Measurements from ENCODE around the gene SH3PXD2A. TPM values are rescaled to one million over a fixed set of nuclear protein-coding genes. Genes with fewer than 3 reads are reported as not detected.

The SH3PXD2A gene
- total and polyA plus RNA-seq, 2 experiments from 2014 or later: 1.8 to 5.0 TPM

GRCh38 chr10:103713676-103714075, 141.7 kb downstream of the SH3PXD2A start:
- no peaks in the 10 kb centered on the region; the same call in 1 of the 2 replicates for H3K4me1 ChIP-seq (ENCODE audit: insufficient read depth)
- H4K20me1 ChIP-seq (replicated peaks; ENCODE audit: insufficient read depth): no peaks in the 10 kb centered on the region
- no peaks in the 10 kb centered on the region for H3K79me2 ChIP-seq (replicated peaks; ENCODE audit: insufficient read depth)
- H3K27me3 ChIP-seq (ENCODE audit: insufficient read depth): no peaks in the 10 kb centered on the region
- no peaks in the 10 kb centered on the region for H3K36me3 Mint-ChIP-seq (ENCODE audit: low read depth)
- no peaks in the 10 kb centered on the region for H3K9me3 Mint-ChIP-seq
- peaks cover 9% of the 10 kb centered on the region for H3K4me1 Mint-ChIP-seq
- no peak overlapping the region for H3K27ac Mint-ChIP-seq
- no peak overlapping the region for H3K27ac ChIP-seq (ENCODE audit: low read depth)
- no peak overlapping the region for H3K4me3 Mint-ChIP-seq
- TF ChIP-seq NANOG (IDR thresholded peaks at IDR 0.05; ENCODE audit: borderline replicate concordance) (no peak), ETS1 (IDR thresholded peaks at IDR 0.05) (no peak), ZNF114 (CRISPR knock-in tag; IDR thresholded peaks at IDR 0.05) (no peak), ZNF331 (CRISPR knock-in tag; IDR thresholded peaks at IDR 0.05; ENCODE audit: low read depth) (no peak), CTCF (conservative IDR thresholded peaks at IDR 0.05; ENCODE audit: low read depth in 2 of 2) (no peak), EZH2 (IDR thresholded peaks at IDR 0.05; ENCODE audit: low read depth, unreplicated experiment) (no peak), POLR2AphosphoS5 (IDR thresholded peaks at IDR 0.05; ENCODE audit: low read depth) (no peak), REST (IDR thresholded peaks at IDR 0.05; ENCODE audit: unreplicated experiment) (no peak), CREB1 (CRISPR knock-in tag; IDR thresholded peaks at IDR 0.05; ENCODE audit: low read depth) (no peak), EZH2phosphoT487 (IDR thresholded peaks at IDR 0.05; ENCODE audit: unreplicated experiment) (no peak), JUNB (IDR thresholded peaks at IDR 0.05; ENCODE audit: unreplicated experiment) (no peak), STAT1 (IDR thresholded peaks at IDR 0.05; ENCODE audit: unreplicated experiment) (no peak)
- TF ChIP-seq, protein P1, sequence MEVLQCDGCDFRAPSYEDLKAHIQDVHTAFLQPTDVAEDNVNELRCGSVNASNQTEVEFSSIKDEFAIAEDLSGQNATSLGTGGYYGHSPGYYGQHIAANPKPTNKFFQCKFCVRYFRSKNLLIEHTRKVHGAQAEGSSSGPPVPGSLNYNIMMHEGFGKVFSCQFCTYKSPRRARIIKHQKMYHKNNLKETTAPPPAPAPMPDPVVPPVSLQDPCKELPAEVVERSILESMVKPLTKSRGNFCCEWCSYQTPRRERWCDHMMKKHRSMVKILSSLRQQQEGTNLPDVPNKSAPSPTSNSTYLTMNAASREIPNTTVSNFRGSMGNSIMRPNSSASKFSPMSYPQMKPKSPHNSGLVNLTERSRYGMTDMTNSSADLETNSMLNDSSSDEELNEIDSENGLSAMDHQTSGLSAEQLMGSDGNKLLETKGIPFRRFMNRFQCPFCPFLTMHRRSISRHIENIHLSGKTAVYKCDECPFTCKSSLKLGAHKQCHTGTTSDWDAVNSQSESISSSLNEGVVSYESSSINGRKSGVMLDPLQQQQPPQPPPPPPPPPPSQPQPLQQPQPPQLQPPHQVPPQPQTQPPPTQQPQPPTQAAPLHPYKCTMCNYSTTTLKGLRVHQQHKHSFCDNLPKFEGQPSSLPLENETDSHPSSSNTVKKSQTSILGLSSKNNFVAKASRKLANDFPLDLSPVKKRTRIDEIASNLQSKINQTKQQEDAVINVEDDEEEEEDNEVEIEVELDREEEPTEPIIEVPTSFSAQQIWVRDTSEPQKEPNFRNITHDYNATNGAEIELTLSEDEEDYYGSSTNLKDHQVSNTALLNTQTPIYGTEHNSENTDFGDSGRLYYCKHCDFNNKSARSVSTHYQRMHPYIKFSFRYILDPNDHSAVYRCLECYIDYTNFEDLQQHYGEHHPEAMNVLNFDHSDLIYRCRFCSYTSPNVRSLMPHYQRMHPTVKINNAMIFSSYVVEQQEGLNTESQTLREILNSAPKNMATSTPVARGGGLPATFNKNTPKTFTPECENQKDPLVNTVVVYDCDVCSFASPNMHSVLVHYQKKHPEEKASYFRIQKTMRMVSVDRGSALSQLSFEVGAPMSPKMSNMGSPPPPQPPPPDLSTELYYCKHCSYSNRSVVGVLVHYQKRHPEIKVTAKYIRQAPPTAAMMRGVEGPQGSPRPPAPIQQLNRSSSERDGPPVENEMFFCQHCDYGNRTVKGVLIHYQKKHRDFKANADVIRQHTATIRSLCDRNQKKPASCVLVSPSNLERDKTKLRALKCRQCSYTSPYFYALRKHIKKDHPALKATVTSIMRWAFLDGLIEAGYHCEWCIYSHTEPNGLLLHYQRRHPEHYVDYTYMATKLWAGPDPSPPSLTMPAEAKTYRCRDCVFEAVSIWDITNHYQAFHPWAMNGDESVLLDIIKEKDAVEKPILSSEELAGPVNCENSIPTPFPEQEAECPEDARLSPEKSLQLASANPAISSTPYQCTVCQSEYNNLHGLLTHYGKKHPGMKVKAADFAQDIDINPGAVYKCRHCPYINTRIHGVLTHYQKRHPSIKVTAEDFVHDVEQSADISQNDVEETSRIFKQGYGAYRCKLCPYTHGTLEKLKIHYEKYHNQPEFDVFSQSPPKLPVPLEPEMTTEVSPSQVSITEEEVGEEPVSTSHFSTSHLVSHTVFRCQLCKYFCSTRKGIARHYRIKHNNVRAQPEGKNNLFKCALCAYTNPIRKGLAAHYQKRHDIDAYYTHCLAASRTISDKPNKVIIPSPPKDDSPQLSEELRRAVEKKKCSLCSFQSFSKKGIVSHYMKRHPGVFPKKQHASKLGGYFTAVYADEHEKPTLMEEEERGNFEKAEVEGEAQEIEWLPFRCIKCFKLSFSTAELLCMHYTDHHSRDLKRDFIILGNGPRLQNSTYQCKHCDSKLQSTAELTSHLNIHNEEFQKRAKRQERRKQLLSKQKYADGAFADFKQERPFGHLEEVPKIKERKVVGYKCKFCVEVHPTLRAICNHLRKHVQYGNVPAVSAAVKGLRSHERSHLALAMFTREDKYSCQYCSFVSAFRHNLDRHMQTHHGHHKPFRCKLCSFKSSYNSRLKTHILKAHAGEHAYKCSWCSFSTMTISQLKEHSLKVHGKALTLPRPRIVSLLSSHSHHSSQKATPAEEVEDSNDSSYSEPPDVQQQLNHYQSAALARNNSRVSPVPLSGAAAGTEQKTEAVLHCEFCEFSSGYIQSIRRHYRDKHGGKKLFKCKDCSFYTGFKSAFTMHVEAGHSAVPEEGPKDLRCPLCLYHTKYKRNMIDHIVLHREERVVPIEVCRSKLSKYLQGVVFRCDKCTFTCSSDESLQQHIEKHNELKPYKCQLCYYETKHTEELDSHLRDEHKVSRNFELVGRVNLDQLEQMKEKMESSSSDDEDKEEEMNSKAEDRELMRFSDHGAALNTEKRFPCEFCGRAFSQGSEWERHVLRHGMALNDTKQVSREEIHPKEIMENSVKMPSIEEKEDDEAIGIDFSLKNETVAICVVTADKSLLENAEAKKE (CRISPR knock-in tag; IDR thresholded peaks at IDR 0.05): no peak
- no peak overlapping the region for H3K4me2 ChIP-seq
- H3K4me3 ChIP-seq: no peak overlapping the region
- H3K9me2 ChIP-seq (ENCODE audit: insufficient read depth): no peaks in the 10 kb centered on the region
- peak; percentile 15 for ATAC-seq
- no peaks in the 10 kb centered on the region for H3F3A ChIP-seq (replicated peaks; ENCODE audit: low read depth)
- no peak overlapping the region for H2AFZ ChIP-seq
- DNase-seq (ENCODE audit: low spot score): no peak
- H3K27me3 Mint-ChIP-seq (ENCODE audit: insufficient read depth, low read depth, poor library complexity): peaks cover 9% of the 10 kb centered on the region
- H3K36me3 ChIP-seq (ENCODE audit: insufficient read depth): no peaks in the 10 kb centered on the region
